Immature natural killer cell (primary cell): Measurements from ENCODE around the gene APOL6. TPM values are rescaled to one million over a fixed set of nuclear protein-coding genes. Genes with fewer than 3 reads are reported as not detected.

Experiments used
- DNase-seq, 3 donors: peaks; one replicate each; pipeline ENCODE4 v3.0.0; 2022; ENCODE audit warnings: mixed read lengths in 1 of 3
- H3K27ac Mint-ChIP-seq, 6 donors: one replicate each; pipeline ENCODE4 v1.8.0; 2020; ENCODE audit warnings: mixed read lengths in 6 of 6, mild to moderate bottlenecking in 5 of 6, inconsistent platforms in 4 of 6, moderate library complexity in 3 of 6
- H3K27me3 Mint-ChIP-seq, 3 donors: one replicate each; pipeline ENCODE4 v1.8.0; 2020 to 2021; ENCODE audit warnings: low read depth in 3 of 3, mild to moderate bottlenecking in 3 of 3, mixed read lengths in 3 of 3, moderate library complexity in 3 of 3, inconsistent platforms in 1 of 3
- H3K36me3 Mint-ChIP-seq, 3 donors: one replicate each; pipeline ENCODE4 v1.8.0; 2020; ENCODE audit warnings: mixed read lengths in 3 of 3, inconsistent platforms in 2 of 3, mild to moderate bottlenecking in 2 of 3
- H3K4me1 Mint-ChIP-seq, 2 donors: one replicate each; pipeline ENCODE4 v1.8.0; 2020; ENCODE audit warnings: inconsistent platforms in 2 of 2, mild to moderate bottlenecking in 2 of 2, mixed read lengths in 2 of 2, moderate library complexity in 1 of 2
- H3K4me3 Mint-ChIP-seq, 5 donors: one replicate each; pipeline ENCODE4 v1.8.0; 2020; ENCODE audit warnings: mild to moderate bottlenecking in 5 of 5, mixed read lengths in 5 of 5, inconsistent platforms in 3 of 5, moderate library complexity in 3 of 5
- H3K9me3 Mint-ChIP-seq, 6 donors: one replicate each; pipeline ENCODE4 v1.8.0; 2020; ENCODE audit warnings: mild to moderate bottlenecking in 6 of 6, mixed read lengths in 6 of 6, inconsistent platforms in 4 of 6, moderate library complexity in 3 of 6
- polyA plus RNA-seq, 3 donors: library from polyadenylated mRNA; unstranded; fragments of 300-500 nt; fragmentation: Illumina TruSeq; gene quantifications; one replicate each; pipeline ENCODE4 v1.2.3, GENCODE V29; 2021

Gene APOL6
- polyA plus RNA-seq, 3 donors from 2014 or later: 11.9 to 45.8 (median 18.4) TPM

DNA sequence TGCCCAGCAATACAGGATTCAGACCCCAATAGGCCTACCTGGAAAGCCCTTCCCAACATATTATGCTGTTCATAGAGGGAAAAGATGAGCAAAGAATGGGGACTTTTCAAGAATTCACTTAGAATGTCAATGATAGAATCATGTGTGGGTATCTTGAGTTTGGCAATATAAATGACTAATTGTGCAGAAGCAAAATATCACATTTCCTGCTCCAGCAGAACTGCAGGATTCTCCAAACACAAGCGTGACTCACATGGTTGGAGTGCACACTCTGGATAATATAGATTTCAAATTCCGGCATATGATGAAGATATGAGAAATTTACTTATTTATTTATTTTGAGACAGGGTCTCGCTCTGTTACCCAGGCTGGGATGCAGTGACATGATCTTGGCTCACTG lies 56.9 kb downstream of the APOL6 start:
- H3K36me3 Mint-ChIP-seq: no peaks in the 10 kb centered on the region
- H3K27ac Mint-ChIP-seq: no peak overlapping the region
- peaks cover 0 to 2% (median 0%) of the 10 kb centered on the region in 6 donors for H3K9me3 Mint-ChIP-seq
- no peak overlapping the region for H3K4me3 Mint-ChIP-seq
- H3K27me3 Mint-ChIP-seq: peaks cover 0 to 2% (median 0%) of the 10 kb centered on the region in 3 donors
- no peak for DNase-seq
- H3K4me1 Mint-ChIP-seq: no peaks in the 10 kb centered on the region

DNA sequence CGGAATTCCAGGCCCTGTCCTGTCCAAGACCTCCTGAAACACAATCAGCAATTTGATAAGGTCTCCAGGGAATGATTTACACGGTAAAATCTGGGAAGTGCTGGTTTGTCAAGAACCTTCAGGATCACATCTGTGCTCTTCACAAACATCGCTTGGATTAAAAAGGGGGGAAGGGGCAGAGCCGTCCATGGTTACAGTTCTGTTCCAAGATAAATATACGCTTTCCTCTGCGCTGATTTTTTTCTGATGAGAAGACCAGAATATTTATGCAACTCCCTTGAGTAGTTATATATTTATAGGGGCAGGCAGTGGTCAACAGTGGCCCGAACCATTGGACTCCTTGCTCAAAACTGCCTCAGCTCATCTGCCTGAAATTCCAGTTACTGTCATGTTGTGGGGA lies 60.2 kb downstream of the APOL6 start:
- H3K4me3 Mint-ChIP-seq: no peak overlapping the region
- H3K4me1 Mint-ChIP-seq: no peaks in the 10 kb centered on the region
- H3K27me3 Mint-ChIP-seq: peaks cover 0 to 6% (median 2%) of the 10 kb centered on the region in 3 donors
- no peak for DNase-seq
- peaks cover 0 to 10% (median 1%) of the 10 kb centered on the region in 6 donors for H3K9me3 Mint-ChIP-seq
- peaks cover 4 to 8% (median 7%) of the 10 kb centered on the region in 3 donors for H3K36me3 Mint-ChIP-seq
- no peak overlapping the region for H3K27ac Mint-ChIP-seq

DNA sequence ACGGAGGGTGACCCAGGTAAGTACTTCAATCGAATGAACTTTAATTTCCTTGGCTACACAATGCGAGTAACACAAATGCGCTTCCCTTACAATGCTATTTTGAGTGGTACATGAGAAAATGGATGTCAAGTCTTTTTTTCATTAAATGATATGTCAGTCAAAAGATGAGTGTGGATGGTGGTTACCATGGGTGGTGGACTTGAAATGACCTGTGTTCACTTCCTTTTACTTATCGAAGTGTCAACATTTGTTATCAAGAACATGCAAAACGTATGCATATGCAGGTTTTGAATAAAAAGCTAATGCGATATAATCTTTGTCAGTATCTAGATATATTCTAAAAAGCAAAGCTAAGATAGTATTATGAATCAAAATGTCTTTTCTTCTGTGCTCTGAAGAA lies 60.7 kb downstream of the APOL6 start:
- peaks cover 0 to 7% (median 2%) of the 10 kb centered on the region in 3 donors for H3K27me3 Mint-ChIP-seq
- no peak overlapping the region for H3K4me3 Mint-ChIP-seq
- no peak for DNase-seq
- H3K9me3 Mint-ChIP-seq: peaks cover 0 to 11% (median 1%) of the 10 kb centered on the region in 6 donors
- H3K36me3 Mint-ChIP-seq: peaks cover 4 to 8% (median 7%) of the 10 kb centered on the region in 3 donors
- H3K27ac Mint-ChIP-seq: no peak overlapping the region
- no peaks in the 10 kb centered on the region for H3K4me1 Mint-ChIP-seq

- Mint-ChIP-seq H3K4me1 (no peaks in the 10 kb centered on the region), H3K4me3 (no peak overlapping the region), H3K9me3 (peaks cover 0 to 11% (median under 1%) of the 10 kb centered on the region in 6 donors), H3K27me3 (peaks cover 2 to 9% (median 5%) of the 10 kb centered on the region in 3 donors), H3K27ac (no peak overlapping the region), H3K36me3 (peaks cover 4 to 8% (median 7%) of the 10 kb centered on the region in 3 donors)
- DNase-seq: no peak
Measured at GRCh38 chr22:35711336-35711735, 63.1 kb downstream of the APOL6 start.

GRCh38 chr22:35712672-35713071 lies 64.4 kb downstream of the APOL6 start:
- H3K27me3 Mint-ChIP-seq: peaks cover 4 to 10% (median 9%) of the 10 kb centered on the region in 3 donors
- no peaks in the 10 kb centered on the region for H3K4me1 Mint-ChIP-seq
- H3K4me3 Mint-ChIP-seq: no peak overlapping the region
- H3K27ac Mint-ChIP-seq: no peak overlapping the region
- H3K9me3 Mint-ChIP-seq: peaks cover 0 to 11% (median 0%) of the 10 kb centered on the region in 6 donors
- no peak for DNase-seq
- peaks cover 4 to 8% (median 7%) of the 10 kb centered on the region in 3 donors for H3K36me3 Mint-ChIP-seq

DNA sequence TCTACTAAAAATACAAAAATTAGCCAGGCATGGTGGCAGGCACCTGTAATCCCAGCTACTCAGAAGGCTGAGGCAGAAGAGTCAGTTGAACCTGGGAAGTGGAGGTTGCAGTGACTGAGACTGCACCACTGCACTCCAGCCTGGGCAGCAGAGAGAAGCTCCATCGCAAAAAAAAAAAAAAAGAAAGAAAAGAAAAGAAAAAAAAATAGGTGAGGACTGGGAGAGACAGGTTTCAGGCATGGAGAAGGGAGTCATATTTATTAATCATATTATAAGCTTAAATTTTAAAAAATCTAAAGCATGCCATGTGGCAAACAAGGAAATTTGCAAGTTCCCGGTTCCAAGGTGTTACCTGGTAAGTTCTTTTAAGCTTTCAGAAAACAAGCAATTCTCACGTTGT lies 69.3 kb downstream of the APOL6 start, which contains the start of gene APOL5:
Gene APOL5, plus strand, starts transcription at position 301 of the 400 bp plus-strand sequence. Its CDS starts 0 bp downstream, at position 301.
- Mint-ChIP-seq H3K4me3 (no peak within 1 kb of the TSS), H3K27me3 (peaks cover 4 to 12% (median 8%) of the 10 kb centered on the region in 3 donors), H3K4me1 (no peaks in the 10 kb centered on the region), H3K9me3 (peaks cover 0 to 10% (median 0%) of the 10 kb centered on the region in 6 donors), H3K36me3 (peaks cover 4 to 8% (median 7%) of the 10 kb centered on the region in 3 donors), H3K27ac (no peak within 1 kb of the TSS)
- no peak for DNase-seq

Other genes starting within 250 kb of the APOL6 start
- gene MCM5, start 248.3 kb upstream of the APOL6 start, polyA plus RNA-seq: 10 to 100 TPM; 39.0 to 65.3 (median 45.7) TPM
- not detected for gene RASD2, start 107.6 kb upstream of the APOL6 start, polyA plus RNA-seq
- under 1 TPM in 1 of 3 donors, not detected in 2; 0.33 TPM for gene MB, start 31.1 kb upstream of the APOL6 start, polyA plus RNA-seq
- not detected for gene APOL5, start 69.4 kb downstream of the APOL6 start, polyA plus RNA-seq